ENCODE data around the gene TSC2.
"Not testable (repeated sequence)": the region's sequence is repeated elsewhere in the genome, so short reads cannot be mapped to it uniquely, and the experiment has no call there.

Gene TSC2

DNA sequence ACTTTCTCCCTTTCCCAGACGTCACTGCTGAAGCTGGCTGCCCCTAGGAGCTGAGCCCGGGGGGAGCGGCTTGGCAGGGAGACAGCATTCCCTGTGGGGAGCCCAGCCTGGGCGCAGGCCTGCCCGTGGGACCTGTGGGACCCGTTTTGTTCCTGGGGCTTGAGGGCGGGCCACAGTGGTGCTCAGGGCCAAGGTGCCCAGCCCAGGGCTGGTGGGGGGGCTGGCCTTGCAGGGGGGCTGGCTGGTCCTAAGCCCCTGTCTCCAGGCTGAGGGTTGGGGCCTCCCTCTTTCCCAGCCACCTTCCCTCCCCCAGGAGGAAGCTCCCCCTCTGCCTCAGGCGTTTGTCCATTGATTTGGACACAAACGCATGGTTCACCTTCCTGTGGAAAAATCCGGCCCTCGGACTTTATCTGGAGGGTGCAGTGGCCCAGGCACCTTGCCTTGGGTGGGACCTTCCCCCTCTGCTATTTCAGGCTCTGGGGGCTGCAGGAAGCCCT is 16.7 kb upstream of the TSC2 start:
- no peak for DNase-seq (ENCODE audit: low read depth)

GRCh38 chr16:2032285-2033056 is 15.3 kb upstream of the TSC2 start:
- DNase-seq (ENCODE audit: low read depth): no peak

GRCh38 chr16:2033057-2033908 is 14.5 kb upstream of the TSC2 start:
- DNase-seq (ENCODE audit: low read depth): no peak

DNA sequence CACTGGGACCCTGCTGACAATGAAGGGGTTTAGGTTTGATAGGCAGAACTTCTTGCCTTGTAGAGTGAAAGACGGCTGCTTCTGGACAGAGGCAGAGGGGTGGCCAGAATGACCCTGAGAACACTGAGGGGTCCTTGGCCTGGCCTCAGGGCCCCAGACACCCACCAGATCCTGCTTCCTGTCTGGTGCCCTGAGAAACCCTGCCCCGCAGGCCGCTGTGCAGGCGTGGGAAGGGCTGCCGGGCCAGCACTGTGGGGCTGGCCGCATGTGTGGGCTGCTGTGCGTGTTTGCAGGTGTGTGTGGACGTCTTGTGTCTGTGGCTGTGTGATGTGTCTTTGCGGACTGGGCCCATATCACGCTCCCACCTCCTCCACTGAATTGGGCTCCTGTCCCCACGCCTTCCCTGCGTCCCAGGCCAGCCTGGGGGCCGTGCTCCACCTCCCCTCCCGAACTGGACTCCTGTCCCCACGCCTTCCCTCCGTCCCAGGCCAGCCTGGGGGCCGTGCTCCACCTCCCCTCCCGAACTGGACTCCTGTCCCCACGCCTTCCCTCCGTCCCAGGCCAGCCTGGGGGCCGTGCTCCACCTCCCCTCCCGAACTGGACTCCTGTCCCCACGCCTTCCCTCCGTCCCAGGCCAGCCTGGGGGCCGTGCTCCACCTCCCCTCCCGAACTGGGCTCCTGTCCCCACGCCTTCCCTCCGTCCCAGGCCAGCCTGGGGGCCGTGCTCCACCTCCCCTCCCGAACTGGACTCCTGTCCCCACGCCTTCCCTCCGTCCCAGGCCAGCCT is 13.7 kb upstream of the TSC2 start:
- not testable (repeated sequence) for DNase-seq (ENCODE audit: low read depth)

- DNase-seq (ENCODE audit: low read depth): no peak
These were observed 12.9 kb upstream of the TSC2 start for GRCh38 chr16:2034696-2035430.

GRCh38 chr16:2035431-2036199 is 12.2 kb upstream of the TSC2 start:
- no peak for DNase-seq (ENCODE audit: low read depth)

GRCh38 chr16:2036200-2036966 is 11.4 kb upstream of the TSC2 start:
- no peak for DNase-seq (ENCODE audit: low read depth)

GRCh38 chr16:2037115-2037514 is 10.7 kb upstream of the TSC2 start:
- DNase-seq (ENCODE audit: low read depth): no peak

DNA sequence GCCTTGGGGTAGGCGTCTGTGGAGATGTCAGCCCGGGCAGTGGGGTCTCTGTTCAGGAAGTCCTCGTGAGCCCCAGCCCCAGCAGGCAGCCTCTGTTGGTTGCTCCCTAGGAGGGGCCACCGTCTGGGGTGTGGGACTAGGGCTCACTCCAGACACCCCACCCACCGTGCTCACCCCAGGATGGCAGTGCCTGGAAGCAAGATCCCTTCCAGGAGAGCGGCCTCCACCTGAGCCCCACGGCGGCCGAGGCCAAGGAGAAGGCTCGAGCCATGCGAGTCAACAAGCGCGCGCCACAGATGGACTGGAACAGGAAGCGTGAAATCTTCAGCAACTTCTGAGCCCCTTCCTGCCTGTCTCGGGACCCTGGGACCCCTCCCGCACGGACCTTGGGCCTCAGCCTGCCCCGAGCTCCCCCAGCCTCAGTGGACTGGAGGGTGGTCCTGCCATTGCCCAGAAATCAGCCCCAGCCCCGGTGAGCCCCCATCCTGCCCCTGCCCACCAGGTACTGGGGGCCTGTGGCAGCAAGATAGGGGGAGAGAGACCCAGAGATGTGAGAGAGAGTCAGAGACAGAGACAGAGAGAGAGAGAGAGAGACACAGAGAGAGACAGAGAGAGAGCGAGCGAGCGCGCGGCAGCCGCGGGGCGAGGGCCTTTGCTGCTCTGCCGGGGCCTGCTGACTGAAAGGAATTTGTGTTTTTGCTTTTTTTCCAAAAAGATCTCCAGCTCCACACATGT is 10.0 kb upstream of the TSC2 start:
- no peak for DNase-seq (ENCODE audit: low read depth)

- no peak for DNase-seq (ENCODE audit: low read depth)
These were observed 9.2 kb upstream of the TSC2 start for GRCh38 chr16:2038382-2039231.

DNA sequence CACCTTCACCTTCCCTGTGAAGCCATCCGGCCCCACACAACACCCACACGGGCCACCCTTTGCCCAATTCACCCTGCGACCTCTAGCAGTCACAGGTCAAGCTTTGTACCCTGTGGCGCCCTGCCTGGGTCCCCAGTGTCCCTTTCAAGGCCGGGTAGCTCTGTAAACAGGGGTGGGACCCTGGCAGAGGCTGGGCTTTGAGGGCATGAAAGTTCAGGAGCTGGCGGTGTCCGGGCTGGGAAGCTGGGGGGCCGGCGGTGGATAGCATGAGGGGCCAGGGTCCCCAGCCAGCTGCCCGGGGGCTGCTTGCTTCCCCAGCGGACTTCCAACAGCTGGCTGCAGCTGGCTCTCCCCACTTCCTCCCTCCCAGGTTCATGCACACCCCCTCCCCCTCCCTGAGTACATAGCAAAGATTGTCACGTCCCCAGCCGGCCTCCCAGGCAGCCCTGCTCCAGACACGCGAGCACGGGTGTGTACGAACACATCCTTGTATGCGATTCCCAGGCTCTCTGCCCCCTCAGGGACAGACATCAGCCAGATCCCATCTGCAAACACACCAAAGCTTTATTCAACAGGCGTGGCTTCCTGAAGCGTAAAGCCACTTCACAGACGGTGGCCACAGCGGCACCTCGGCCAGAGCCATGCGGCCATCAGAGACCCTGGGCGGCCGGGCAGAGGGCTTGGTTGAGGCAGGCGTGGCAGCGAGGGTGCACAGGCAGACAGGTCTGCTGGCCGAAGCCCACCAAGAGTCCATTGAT is 8.3 kb upstream of the TSC2 start:
- DNase-seq (ENCODE audit: low read depth): no peak

- no peak for DNase-seq (ENCODE audit: low read depth)
These were observed 7.6 kb upstream of the TSC2 start for GRCh38 chr16:2040041-2040786.

DNA sequence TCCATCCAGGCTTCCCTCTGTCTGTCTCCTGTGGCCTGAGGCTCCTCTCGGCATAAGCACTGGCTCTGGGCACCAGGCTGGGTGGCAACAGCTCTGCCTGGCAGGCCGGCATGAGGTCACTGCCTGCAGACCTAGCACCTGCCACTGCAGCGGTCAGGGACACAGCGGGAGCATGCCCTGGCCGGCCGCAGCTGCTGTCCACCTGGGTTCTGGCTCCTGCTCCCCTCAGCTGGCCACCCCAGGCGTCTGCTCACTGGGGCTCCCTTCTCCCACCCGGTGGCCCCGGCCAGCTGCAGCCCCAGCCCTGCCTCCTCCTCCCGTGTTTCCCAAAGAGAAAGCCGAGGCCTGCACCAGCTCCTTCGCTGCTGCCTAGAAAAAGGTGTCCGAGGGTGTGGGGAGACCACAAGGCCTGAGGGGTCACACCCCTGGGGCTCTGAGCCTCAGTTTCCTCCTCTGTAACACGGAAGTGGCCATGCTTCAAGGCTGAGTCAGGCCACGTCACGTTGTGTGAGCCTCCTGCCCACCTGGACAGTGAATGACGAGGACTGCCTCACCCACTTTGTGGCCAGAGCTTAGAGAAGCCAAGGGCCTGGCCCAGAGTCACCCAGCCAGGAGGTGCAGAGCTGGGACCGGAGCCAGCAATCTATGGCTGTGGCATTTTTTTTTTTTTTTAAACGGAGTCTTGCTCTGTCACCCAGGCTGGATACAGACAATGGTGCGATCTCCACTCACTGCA is 6.8 kb upstream of the TSC2 start:
- no peak for DNase-seq (ENCODE audit: low read depth)

DNA sequence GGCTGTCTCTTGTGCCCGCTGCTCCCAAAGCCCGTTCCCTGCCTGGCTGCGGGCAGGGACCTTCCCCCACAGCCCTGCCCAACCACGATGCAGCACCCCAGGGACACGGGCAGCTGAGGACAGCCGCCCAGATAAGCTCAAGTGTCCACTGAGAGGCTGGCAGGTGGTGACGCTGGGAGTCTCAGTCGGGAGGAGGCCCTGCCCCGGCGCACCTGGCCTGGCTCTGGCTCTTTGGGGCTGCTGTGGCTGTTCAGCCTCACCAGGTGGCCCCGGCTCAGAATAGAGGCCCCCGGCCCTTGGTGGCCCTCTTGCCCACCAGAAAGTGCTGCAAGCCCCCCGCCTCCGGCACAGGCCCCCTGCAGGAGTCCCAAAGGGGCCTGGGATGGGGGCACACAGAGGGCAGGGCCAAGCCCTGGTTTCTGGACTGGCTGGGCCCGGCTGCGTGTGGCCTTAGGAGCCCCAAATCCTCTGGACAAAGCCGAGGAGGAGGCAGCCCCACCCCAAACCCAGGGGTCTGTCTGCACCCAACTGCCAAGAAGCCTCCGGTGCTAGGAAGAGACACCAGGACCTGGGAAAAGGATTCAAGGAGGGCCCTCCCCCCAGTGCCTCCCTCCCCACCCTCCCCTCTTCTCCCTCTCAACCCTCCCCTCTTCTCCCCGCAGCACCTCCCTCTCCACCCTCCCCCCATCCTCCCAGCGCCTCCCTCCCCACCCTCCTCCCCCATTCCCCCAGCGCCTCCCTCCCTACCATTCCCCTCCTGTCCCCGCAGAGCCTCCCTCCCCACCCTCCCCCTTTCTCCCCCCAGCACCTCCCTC is 5.4 kb upstream of the TSC2 start:
- DNase-seq (ENCODE audit: low read depth): no peak

DNA sequence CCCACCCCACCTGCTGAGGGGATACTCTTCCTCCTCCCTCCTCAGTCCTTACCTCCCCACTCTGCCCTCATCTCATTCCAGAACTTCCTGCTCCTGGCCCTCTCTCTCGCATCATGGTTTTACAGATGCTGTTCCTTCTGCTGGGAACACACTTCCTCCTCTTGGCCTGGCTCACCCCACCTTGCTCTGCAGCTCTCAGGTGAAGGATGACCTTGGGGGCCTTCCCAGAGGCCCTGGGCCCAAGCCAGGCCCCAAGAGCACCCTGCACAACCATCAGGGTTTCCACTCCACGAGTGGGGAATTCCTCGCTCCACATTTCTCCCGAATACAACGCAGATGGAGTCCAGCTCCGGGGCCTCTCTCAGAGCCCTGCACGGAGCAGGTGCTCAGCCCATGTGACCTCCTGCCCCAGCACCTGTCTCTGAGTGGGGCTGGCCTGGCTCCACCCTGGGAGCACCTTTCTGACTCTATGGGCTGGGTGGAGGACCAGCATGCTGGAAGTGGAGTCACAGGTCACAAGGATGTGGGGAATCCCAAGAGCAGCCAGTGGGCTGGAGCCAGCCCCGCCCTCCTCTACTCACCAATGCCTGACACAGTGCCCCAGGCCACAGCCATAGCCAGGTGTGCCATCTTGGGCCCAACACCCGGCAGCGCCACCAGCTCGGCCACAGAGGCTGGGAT is 4.7 kb upstream of the TSC2 start:
- no peak for DNase-seq (ENCODE audit: low read depth)

Measured in activated T-helper 1 cell treated with Interleukin-2 at 50 U/mL for 16 hours (primary cell).